Endothelial cell of umbilical vein (primary cell): Measurements from ENCODE around the gene SOWAHD. TPM values are rescaled to one million over a fixed set of nuclear protein-coding genes. Genes with fewer than 3 reads are reported as not detected.
A peak's percentile ranks its signal among the peaks of the same experiment; 100 is the strongest.

Source experiments
- Bru-seq: library from RNA; stranded (reverse); fragments of 400-500 nt; gene quantifications from one replicate; lab custom pipeline; 2021; lab: Mats Ljungman, UMichigan
- BruChase-seq, 2 experiments: library from RNA; stranded (reverse); fragments of 400-500 nt; gene quantifications; one replicate each; lab custom pipeline; 2021; lab: Mats Ljungman, UMichigan
- BruUV-seq: library from RNA; stranded (reverse); fragments of 400-500 nt; replicated peaks from 2 replicates; lab custom pipeline; 2021; lab: Mats Ljungman, UMichigan
- CTCF ChIA-PET: fragments of 300-600, 350-600 bp; sonication (Branson Sonifier 250); formaldehyde crosslinking; loops from one replicate; lab custom pipeline; 2021; ENCODE audit warnings: antibody characterized with exemption, inconsistent platforms; lab: Charles Lee
- POLR2A ChIA-PET: fragments of 300-600, 350-600 bp; sonication (Branson Sonifier 250); formaldehyde crosslinking; loops from one replicate; lab custom pipeline; 2021; ENCODE audit warnings: antibody characterized with exemption, inconsistent platforms; lab: Charles Lee
- DNase-seq: peaks from one replicate; pipeline ENCODE4 v3.0.0-alpha.2; 2011; ENCODE audit warnings: low read depth, low spot score
- FAIRE-seq: peaks from 2 replicates; lab custom pipeline; 2011; peaks lifted over from hg19 to GRCh38; lab: Jason Lieb, UNC
- H2AFZ ChIP-seq: 2 replicates; pipeline ENCODE4 v1.6.0; 2012; ENCODE audit warnings: low read depth, low read length, control low read depth, inconsistent platforms
- H3K27ac ChIP-seq: 2 replicates; pipeline ENCODE4 v1.5.1; 2011; ENCODE audit warnings: low read depth, mild to moderate bottlenecking, control low read depth, low read length, moderate library complexity; ENCODE audit not compliant: insufficient read depth
- H3K27me3 ChIP-seq, 2 experiments: 2 replicates each; pipeline versions ENCODE4 v1.6.0 to v1.6.1; 2011; ENCODE audit warnings: low read length in 2 of 2, mixed read lengths in 1 of 2; ENCODE audit not compliant: control insufficient read depth in 2 of 2, insufficient read depth in 2 of 2
- H3K36me3 ChIP-seq, 2 experiments: 2 replicates in 1 of 2; 3 replicates in 1 of 2; pipeline ENCODE4 v1.5.1; 2011; ENCODE audit warnings: low read length in 2 of 2, mild to moderate bottlenecking in 1 of 2, moderate library complexity in 1 of 2; ENCODE audit not compliant: control insufficient read depth in 2 of 2, insufficient read depth in 2 of 2; ENCODE audit errors: extremely low read depth in 1 of 2
- H3K4me1 ChIP-seq: 3 replicates; pipeline ENCODE4 v1.5.1; 2011; ENCODE audit warnings: mild to moderate bottlenecking, low read length; ENCODE audit not compliant: control insufficient read depth, insufficient read depth; ENCODE audit errors: extremely low read depth
- H3K4me2 ChIP-seq: 2 replicates; pipeline ENCODE4 v1.6.1; 2011; ENCODE audit warnings: low read length, control low read depth, mixed read lengths; ENCODE audit not compliant: insufficient read depth
- H3K4me3 ChIP-seq, 3 experiments: fragments of 200-600 bp in 1 of 3; sonication (generic), shearing (Covaris generic) in 1 of 3; replicated peaks in 1 of 3; 2 replicates each; pipeline ENCODE4 v1.5.1; 2011 to 2016; ENCODE audit warnings: control low read depth in 3 of 3, low read length in 3 of 3, mild to moderate bottlenecking in 2 of 3, inconsistent platforms in 1 of 3, low read depth in 1 of 3, moderate library complexity in 1 of 3; ENCODE audit not compliant: insufficient read depth in 1 of 3
- H3K79me2 ChIP-seq: 2 replicates; pipeline ENCODE4 v1.6.0; 2012; ENCODE audit warnings: low read length, inconsistent platforms; ENCODE audit not compliant: control insufficient read depth, insufficient read depth
- H3K9ac ChIP-seq: replicated peaks from 2 replicates; pipeline ENCODE3; 2011; ENCODE audit warnings: low read length, control low read depth; ENCODE audit not compliant: insufficient read depth; ENCODE audit errors: extremely low read depth
- H3K9me1 ChIP-seq: replicated peaks from 3 replicates; pipeline ENCODE4 v1.6.0; 2011; ENCODE audit warnings: mild to moderate bottlenecking, low read length; ENCODE audit not compliant: control insufficient read depth, insufficient read depth; ENCODE audit errors: extremely low read depth
- H3K9me3 ChIP-seq: replicated peaks from 2 replicates; pipeline ENCODE4 v1.5.1; 2012; ENCODE audit warnings: low read length, inconsistent platforms; ENCODE audit not compliant: control insufficient read depth, insufficient read depth
- H4K20me1 ChIP-seq: replicated peaks from 2 replicates; pipeline ENCODE3; 2011; ENCODE audit warnings: mild to moderate bottlenecking, low read length; ENCODE audit not compliant: control insufficient read depth, insufficient read depth; ENCODE audit errors: extremely low read depth
- EZH2 ChIP-seq: IDR thresholded peaks from 2 replicates; pipeline ENCODE4 v1.6.1; 2012; ENCODE audit warnings: borderline replicate concordance, low read depth, mild to moderate bottlenecking, moderate library complexity, low read length, inconsistent platforms; ENCODE audit not compliant: severe bottlenecking
- FOS ChIP-seq: IDR thresholded peaks from 2 replicates; pipeline ENCODE4 v1.6.1; 2011; ENCODE audit warnings: mild to moderate bottlenecking, low read length, moderate library complexity, borderline replicate concordance; ENCODE audit not compliant: insufficient read depth
- GATA2 ChIP-seq: IDR thresholded peaks from 2 replicates; pipeline ENCODE4 v1.7.0; 2011; ENCODE audit warnings: low read depth, mild to moderate bottlenecking, moderate library complexity, mixed read lengths, low read length; ENCODE audit not compliant: insufficient read length, insufficient read depth
- JUN ChIP-seq: IDR thresholded peaks from 2 replicates; pipeline ENCODE4 v1.6.1; 2011; ENCODE audit warnings: borderline replicate concordance, low read depth; ENCODE audit not compliant: insufficient read length, insufficient read depth
- MYC ChIP-seq: IDR thresholded peaks from one replicate; pipeline ENCODE4 v1.6.1; 2011; ENCODE audit warnings: mild to moderate bottlenecking, low read depth, low read length
- POLR2A ChIP-seq: IDR thresholded peaks from 2 replicates; pipeline ENCODE4 v1.6.1; 2012; ENCODE audit warnings: low read depth, mild to moderate bottlenecking, control low read depth, low read length
- POLR2AphosphoS5 ChIP-seq: IDR thresholded peaks from 2 replicates; pipeline ENCODE4 v1.6.1; 2012; ENCODE audit warnings: low read depth, mild to moderate bottlenecking, control low read depth, low read length, moderate library complexity; ENCODE audit not compliant: insufficient read depth
- dilution Hi-C: fragments of 300-500 bp; cut with MboI; formaldehyde crosslinking; loops from one replicate; pipeline ENCODE4 v1.15.0; 2019; ENCODE audit warnings: low sequenced_read_pairs; ENCODE audit not compliant: extremely low pct_ligation_motif_present
- intact Hi-C: fragments of 100-400 bp; cut with micrococcal nuclease; formaldehyde crosslinking; loops from one replicate; pipeline ENCODE4 v1.10.0; 2022
- long read RNA-seq: library from polyadenylated mRNA; stranded (forward); transcript quantifications from one replicate; pipeline ENCODE4 v2.0.0, GENCODE V29; 2021
- polyA minus RNA-seq, 3 experiments: library from RNA; depleted of rRNA, polyadenylated mRNA; stranded (reverse); fragments of >200 nt; gene quantifications; 1 replicate in 1 of 3; 2 replicates in 2 of 3; pipeline ENCODE4 v1.2.3, GENCODE V29; 2011
- polyA plus RNA-seq, 4 experiments: library from polyadenylated mRNA; depleted of rRNA in 3 of 4; stranded (reverse) in 3 of 4; unstranded in 1 of 4; fragments of >200 nt; gene quantifications; 2 replicates each; pipeline versions ENCODE4 v1.2.1 to v1.2.3, GENCODE V29; 2011 to 2012; ENCODE audit warnings: missing spikeins in 1 of 4
- total RNA-seq: library from RNA; stranded (reverse); gene quantifications from 2 replicates; pipeline ENCODE4 v1.2.3, GENCODE V29; 2021
- TF ChIP-seq, protein P1 (sequence below): IDR thresholded peaks from 2 replicates; pipeline ENCODE4 v1.6.1; 2011; ENCODE audit not compliant: insufficient read depth, insufficient read length
- TF ChIP-seq, protein P2 (sequence below), 2 donors: IDR thresholded peaks; 1 replicate in 1 of 2; 2 replicates in 1 of 2; pipeline ENCODE4 v1.5.1; 2011; ENCODE audit warnings: low read length in 2 of 2, mild to moderate bottlenecking in 2 of 2, moderate library complexity in 2 of 2, control low read depth in 1 of 2, inconsistent platforms in 1 of 2, low read depth in 1 of 2; ENCODE audit not compliant: insufficient read depth in 1 of 2; ENCODE audit errors: extremely low read depth in 1 of 2

SOWAHD gene, protein sequence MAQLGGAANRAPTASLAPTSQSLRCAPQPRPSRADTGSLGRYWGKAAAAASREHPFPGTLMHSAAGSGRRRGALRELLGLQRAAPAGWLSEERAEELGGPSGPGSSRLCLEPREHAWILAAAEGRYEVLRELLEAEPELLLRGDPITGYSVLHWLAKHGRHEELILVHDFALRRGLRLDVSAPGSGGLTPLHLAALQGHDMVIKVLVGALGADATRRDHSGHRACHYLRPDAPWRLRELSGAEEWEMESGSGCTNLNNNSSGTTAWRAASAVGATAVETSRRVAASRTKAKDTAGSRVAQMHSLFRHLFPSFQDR
- not detected in 2 replicates for total RNA-seq
- polyA plus RNA-seq: not detected in 2 replicates
- polyA plus RNA-seq (2011; cell fraction: cytosol; rRNA removed): not detected in 2 replicates
- polyA plus RNA-seq (2011; cell fraction: nucleus; rRNA removed): not detected in 2 replicates
- polyA plus RNA-seq (2012): not detected in 2 replicates
- polyA minus RNA-seq: not detected in 2 replicates
- polyA minus RNA-seq (2011; cell fraction: cytosol; rRNA and poly(A)+ RNA removed): not detected
- not detected in 2 replicates for polyA minus RNA-seq (2011; cell fraction: nucleus; rRNA and poly(A)+ RNA removed)
- not detected for Bru-seq, nascent RNA
- not detected for BruChase-seq, experiment 1, labeled RNA remaining after a 6-hour chase
- BruChase-seq, experiment 2, labeled RNA remaining after a 2-hour chase: not detected
- long read RNA-seq: 0 reads

DNA sequence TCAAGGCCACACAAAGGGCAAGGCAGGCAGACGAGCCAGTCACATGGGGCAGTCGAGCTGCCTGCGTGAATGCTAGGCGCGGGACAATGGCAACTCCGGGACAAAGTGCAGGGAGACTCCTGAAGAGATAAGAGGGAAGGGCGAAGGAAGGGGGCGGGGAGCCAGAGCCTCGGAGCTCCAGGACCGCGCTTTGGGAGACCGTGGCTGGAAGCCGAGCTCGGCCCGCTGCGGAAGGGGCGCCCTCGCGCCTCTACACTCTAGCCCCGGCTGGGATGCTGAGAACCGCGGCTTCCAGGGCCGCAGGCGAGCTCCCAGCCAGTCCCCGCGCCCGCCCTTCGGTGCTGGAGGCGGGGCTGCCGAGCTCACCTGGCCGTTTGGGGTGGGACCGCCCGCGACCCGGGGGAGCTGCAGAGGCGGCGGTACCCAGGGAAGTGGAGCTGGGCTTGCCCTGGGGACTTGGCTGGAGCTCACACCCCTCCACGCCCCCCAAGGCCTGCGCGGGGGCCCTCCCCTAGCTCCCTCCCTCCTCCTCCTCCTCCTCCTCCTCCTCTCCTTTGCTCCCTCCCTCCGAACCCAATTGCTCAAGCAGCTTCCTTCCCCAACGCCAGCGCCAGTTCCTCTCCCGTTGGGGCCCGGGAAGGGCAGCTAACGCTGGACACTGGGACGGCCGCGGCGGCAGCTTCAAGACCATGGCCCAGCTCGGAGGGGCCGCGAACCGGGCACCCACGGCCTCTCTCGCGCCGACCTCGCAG lies at the start of gene SOWAHD:
TSS of gene SOWAHD (plus strand) at position 610 of the 752 bp plus-strand sequence. CDS start at position 690, 80 bp downstream.
- no TSS peak for BruUV-seq
- no peak within 1 kb of the TSS for H3K27ac ChIP-seq
- no peaks in the 10 kb centered on the region for H4K20me1 ChIP-seq
- dilution Hi-C loops (no loop called here), intact Hi-C loops (no loop called here)
- ChIA-PET POLR2A (interaction anchor here (0.6 kb wide), 1 partner anchor 10 kb away, joined by 5 read pairs; no protein-coding TSS in a partner anchor), CTCF (interaction anchor here (0.6 to 1.7 kb wide), 9 partner anchors 15 to 275 kb away, joined by 3 to 7 read pairs (median 4); no protein-coding TSS in a partner anchor)
- H3K4me2 ChIP-seq: peak within 1 kb of the TSS; percentile 31
- no peaks in the 10 kb centered on the region for H3K9me3 ChIP-seq
- H3K9me1 ChIP-seq: no peaks in the 10 kb centered on the region
- peak within 1 kb of the TSS in 1 of 3 experiments; percentile 36 for H3K4me3 ChIP-seq
- DNase-seq (no peak), FAIRE-seq (peak; percentile 50)
- no peak within 1 kb of the TSS for H3K9ac ChIP-seq
- no peaks in the 10 kb centered on the region for H3K36me3 ChIP-seq
- H3K27me3 ChIP-seq: peaks cover 0 to 10% of the 10 kb centered on the region in 2 experiments
- peaks cover 3% of the 10 kb centered on the region for H3K4me1 ChIP-seq
- H2AFZ ChIP-seq: peak within 1 kb of the TSS; percentile 66
- TF ChIP-seq, protein P1, sequence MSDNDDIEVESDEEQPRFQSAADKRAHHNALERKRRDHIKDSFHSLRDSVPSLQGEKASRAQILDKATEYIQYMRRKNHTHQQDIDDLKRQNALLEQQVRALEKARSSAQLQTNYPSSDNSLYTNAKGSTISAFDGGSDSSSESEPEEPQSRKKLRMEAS: no peak
- TF ChIP-seq MYC (no peak), GATA2 (no peak), POLR2AphosphoS5 (no peak), EZH2 (no peak), FOS (no peak), POLR2A (no peak), JUN (no peak)
- TF ChIP-seq, protein P2, sequence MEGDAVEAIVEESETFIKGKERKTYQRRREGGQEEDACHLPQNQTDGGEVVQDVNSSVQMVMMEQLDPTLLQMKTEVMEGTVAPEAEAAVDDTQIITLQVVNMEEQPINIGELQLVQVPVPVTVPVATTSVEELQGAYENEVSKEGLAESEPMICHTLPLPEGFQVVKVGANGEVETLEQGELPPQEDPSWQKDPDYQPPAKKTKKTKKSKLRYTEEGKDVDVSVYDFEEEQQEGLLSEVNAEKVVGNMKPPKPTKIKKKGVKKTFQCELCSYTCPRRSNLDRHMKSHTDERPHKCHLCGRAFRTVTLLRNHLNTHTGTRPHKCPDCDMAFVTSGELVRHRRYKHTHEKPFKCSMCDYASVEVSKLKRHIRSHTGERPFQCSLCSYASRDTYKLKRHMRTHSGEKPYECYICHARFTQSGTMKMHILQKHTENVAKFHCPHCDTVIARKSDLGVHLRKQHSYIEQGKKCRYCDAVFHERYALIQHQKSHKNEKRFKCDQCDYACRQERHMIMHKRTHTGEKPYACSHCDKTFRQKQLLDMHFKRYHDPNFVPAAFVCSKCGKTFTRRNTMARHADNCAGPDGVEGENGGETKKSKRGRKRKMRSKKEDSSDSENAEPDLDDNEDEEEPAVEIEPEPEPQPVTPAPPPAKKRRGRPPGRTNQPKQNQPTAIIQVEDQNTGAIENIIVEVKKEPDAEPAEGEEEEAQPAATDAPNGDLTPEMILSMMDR (IDR thresholded peaks at IDR 0.05; ENCODE audit: extremely low read depth in 1 of 2, insufficient read depth in 1 of 2, low read depth in 1 of 2, low read length in 2 of 2): no peak
- no peaks in the 10 kb centered on the region for H3K79me2 ChIP-seq
